ENCODE results near the gene KRTAP10-7.
"Not testable (repeated sequence)": the region's sequence is repeated elsewhere in the genome, so short reads cannot be mapped to it uniquely, and the experiment has no call there.

The KRTAP10-7 gene

DNA sequence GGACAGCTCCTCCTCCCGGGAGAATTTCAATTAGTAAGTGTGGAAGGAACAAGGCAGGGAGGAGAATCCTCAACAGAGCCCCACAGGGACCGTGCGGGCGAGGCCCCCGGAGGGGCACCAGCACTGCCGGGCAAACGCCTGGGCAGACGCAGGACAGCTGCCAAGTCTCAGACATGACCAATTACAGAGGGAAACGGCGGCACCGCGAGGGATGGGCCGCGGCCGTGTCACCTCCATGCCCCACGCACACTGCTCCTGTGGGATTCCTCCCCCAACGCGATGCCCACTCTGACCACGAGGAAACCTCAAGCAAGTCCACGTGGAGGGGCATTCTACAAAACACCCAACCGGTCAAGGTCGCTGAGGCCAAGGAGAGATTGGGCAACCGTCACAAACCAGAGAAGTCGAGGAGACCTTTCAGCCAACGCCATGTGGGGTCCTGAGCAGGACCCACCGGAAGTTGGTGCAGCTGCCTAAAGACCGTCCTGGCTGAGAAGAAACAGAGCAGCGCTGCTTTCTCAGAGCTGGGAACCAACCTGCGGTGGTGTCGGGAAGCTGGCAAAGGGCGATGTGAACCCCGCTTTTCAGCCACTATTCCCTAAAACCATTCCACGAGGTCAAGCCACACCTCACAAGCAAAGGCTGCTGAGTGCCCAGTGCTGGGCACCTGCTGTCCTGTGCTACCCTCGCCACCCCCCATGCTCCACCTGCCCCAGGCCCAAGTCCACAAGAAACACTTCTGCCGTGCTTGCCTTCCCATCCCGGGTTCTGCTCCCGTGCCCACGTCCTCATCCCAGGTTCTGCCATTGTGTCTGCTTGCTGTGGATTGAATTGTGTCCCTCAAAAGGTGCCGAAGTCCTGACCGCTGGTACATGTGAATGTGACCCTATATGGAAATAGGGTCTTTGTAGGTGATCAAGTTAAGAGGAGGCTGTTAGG is 28.3 kb upstream of the KRTAP10-7 start:
- no peak for DNase-seq

DNA sequence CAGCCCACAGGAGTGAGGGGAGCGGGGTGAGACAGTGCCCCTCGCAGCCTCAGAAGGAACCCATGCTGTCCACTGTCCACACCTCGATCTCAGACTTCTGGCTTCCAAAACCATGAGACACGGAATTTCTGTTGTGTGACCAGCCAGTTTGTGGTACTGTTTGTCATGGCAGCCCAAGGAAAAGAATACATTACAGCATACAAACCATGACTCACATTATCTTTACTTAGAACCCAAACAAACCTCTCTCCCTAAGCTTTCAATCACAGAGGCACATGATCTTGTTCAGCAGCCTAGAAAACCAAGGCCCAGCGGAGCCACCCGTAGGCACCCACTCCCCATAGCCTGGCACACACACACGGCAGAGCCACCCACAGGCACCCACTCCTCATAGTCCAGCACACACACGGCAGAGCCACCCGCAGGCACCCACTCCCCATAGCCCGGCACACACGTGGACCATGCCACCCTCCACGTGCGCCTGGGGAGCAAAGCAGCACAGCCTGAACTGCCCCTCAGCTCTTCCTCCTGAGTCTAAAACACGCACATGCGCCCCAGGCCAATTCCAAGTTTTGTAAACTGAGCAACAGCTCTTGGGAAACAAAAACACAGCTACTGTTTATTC is 27.3 kb upstream of the KRTAP10-7 start:
- DNase-seq: no peak

GRCh38 chr21:44573630-44574456 is 26.6 kb upstream of the KRTAP10-7 start, which contains the start of gene KRTAP10-4:
KRTAP10-4 (plus strand) TSS chr21:44573729; CDS start chr21:44573759, 30 bp downstream.
- DNase-seq: not testable (repeated sequence)

DNA sequence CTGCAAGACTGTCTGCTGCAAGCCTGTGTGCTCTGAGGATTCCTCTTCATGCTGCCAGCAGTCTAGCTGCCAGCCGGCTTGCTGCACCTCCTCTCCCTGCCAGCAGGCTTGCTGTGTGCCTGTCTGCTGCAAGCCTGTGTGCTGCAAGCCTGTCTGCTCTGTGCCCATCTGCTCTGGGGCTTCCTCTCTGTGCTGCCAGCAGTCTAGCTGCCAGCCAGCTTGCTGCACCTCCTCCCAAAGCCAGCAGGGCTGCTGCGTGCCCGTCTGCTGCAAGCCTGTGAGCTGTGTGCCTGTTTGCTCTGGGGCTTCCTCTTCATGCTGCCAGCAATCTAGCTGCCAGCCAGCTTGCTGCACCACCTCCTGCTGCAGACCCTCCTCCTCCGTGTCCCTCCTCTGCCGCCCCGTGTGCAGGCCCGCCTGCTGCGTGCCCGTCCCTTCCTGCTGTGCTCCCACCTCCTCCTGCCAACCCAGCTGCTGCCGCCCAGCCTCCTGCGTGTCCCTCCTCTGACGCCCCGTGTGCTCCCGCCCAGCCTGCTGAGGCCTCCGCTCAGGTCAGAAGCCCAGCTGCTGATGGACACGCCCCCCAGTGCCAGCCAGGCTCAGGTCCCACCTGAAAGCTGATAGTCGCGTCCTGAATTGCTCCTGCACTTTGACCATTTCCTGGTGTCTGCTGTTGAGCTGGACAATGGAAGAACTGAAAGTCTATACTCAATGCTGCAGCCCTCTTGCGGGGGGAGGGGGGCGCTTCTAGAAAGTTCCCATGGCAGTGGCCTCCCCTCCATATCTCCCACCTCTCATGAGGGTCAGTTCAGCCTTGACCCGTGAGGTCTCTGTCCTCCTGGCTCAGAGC is 25.7 kb upstream of the KRTAP10-7 start:
- DNase-seq: no peak

DNA sequence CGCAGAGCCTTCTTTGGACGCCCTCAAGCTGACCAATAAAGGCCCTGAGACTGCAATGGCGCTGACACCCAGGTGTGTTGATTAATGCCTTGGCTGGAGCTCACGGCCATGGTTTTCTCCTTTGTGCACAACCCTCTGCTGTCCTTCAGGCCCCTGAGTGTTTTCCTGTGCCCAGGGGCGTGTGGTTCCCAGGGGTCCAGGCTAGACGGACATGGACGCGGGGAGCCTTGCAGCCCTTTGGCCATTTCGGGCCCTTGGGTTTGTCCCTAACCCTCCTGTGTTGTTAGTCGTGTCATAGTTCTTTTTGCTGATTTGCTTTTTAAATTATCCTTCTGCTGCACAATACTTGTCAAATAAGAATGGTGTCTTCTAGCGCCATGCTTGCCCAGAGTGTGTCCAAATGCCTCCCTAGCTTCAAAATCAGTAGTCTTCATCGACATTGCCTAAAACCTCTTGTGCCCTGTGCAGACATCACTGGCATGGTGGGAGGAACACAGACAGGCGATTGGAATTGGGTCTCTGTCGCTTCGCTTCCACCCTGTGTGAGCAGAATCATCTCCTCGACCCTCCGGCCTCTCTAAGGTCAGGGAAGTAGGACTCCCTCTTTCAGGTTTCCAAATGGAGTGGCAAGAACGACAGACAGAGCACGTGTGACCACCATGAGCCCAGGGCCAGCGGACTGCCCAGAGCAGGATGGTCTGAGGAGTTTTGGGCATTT is 24.9 kb upstream of the KRTAP10-7 start:
- no peak for DNase-seq

GRCh38 chr21:44576025-44576420 is 24.4 kb upstream of the KRTAP10-7 start:
- DNase-seq: no peak

GRCh38 chr21:44578371-44579055 is 21.9 kb upstream of the KRTAP10-7 start:
- no peak for DNase-seq

DNA sequence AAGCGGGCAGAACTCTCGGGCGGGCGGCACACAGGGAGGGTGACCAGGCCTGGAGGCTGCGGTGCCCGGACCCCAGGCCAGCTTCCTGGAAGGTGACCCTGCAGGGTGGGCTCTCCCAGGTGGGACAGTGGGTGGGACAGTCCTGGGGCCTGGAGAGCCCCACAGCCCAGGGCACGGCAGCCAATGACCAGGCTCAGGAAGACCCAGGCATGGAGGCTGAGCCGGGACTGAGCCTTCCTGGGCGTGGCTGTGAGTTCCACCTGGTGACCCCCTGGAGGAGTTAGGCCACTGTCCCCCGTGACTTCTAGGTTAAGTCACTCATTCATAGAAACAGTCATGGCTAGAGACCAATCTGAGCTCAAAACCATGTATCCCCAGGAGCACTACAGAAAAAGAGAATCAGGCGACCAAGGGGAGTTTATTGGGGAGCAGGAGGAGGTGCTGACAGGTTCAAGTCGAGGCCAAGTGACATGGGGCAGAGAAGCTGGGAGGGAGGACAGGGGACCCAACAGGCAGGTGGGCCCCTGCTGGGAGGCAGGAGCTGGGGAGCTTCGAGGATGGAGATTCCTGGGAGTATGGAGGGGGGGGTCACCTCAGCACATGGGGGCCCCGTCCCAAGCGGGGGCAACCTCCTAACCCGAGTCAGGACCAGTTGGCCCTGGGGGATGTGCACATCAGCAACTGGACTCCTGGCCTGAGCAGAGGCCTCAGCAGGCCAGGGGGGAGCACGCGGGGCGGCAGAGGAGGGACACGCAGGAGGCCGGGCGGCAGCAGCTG is 21.2 kb upstream of the KRTAP10-7 start:
- no peak for DNase-seq

DNA sequence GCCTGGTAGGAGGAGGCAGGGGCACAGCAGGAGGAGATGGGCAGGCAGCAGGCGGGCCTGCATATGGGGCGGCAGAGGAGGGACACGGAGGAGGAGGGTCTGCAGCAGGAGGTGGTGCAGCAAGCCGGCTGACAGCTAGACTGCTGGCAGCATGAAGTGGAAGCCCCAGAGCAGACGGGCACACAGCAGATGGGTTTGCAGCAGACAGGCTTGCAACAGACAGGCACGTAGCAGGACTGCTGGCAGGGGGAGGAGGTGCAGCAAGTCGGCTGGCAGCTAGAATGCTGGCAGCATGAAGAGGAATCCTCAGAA is 20.6 kb upstream of the KRTAP10-7 start:
- no peak for DNase-seq

GRCh38 chr21:44580231-44580821 is 20.1 kb upstream of the KRTAP10-7 start, which contains the start of gene KRTAP10-5:
KRTAP10-5 (minus strand) TSS chr21:44580604; CDS start chr21:44580578, 26 bp downstream.
- DNase-seq: not testable (repeated sequence)

GRCh38 chr21:44581158-44581557 is 19.2 kb upstream of the KRTAP10-7 start:
- no peak for DNase-seq

DNA sequence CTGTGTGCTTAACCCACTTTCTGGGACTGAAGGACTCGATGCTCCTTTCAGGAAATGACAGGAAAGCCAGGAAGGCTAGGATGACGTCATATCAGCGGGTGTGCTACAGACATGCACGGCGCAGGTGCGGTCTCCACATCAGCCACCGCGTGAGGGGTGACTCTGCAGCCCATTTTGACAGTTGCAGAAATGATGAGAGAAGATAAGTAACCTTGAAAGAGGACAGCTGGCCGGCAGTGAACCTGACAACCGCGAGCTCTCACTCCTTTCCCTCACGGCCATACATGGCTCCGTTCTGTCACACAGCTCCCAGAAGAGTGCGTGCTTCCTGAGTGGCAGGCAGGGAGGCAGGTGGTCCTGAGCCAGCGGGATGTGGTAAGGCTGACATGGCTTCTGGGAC is 18.3 kb upstream of the KRTAP10-7 start:
- no peak for DNase-seq

DNA sequence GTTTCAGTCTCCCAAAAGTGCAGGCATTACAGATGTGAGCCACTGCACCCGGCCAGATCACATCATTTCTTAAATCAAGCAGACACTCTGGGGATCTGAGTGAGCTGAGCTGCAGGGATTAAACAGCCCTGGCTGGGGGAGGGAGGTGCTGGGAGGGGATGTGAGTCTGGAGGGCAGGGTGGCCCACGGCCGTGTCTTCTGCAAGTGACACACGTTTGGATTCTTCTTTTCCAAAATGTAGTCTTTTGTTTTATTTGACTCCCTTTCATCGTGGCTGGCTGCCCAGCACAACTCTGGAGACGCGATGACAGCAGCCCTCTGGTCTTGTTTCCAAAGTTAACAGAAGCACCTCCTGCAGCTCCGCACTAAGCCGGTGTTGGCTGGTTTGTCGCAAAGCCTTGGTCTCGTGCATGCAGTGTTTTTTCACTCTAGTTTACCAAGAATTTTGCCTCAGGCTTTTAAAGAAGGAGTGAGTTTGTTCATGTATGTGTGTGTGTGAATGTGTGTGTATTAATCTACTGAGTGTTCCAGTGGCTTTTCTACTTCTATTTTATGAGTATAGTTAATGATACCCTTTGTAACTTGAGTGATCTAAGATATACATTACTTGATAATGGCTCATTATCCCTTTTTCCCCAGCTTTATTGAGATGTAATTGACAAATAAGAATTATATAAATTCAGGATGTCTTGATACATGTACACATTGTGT is 17.2 kb upstream of the KRTAP10-7 start:
- DNase-seq: no peak

DNA sequence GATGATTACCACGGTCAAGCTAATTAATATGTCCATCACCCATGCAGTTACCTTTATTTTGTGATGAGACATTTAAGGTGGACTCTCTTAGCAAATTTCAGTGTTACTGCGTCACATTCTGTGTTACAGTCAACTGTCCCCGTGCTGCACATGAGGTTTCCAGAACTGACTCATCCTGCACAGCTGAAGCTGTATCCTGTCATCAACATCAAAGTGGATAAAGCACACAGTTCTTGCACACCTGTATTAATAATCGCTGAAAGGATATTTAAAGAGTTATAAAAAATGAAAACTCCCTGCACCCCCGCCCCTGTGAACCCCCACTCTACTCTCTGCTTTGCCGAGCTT is 16.6 kb upstream of the KRTAP10-7 start:
- no peak for DNase-seq

DNA sequence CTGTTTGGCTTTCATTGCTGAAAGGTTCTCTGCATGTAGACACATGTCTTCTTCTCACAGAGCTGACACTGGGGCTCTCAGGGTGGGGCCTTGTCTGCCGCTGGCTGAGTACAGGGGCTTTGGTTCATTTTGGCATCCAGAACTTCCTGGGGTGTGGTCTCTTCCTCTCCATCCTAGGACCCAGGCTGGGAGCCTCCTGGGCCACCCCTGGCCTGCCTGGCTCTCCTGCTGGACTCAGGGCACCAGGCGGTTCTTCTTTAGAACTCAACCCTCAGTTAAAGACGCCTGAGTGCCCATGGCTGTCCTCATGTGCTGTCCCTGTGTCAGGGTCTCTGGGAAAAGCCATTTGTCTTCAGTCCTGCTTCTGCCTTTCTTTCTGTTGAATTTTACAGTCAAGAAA is 14.5 kb upstream of the KRTAP10-7 start:
- no peak for DNase-seq

- DNase-seq: no peak
These were observed 11.3 kb upstream of the KRTAP10-7 start for GRCh38 chr21:44589094-44589493.

DNA sequence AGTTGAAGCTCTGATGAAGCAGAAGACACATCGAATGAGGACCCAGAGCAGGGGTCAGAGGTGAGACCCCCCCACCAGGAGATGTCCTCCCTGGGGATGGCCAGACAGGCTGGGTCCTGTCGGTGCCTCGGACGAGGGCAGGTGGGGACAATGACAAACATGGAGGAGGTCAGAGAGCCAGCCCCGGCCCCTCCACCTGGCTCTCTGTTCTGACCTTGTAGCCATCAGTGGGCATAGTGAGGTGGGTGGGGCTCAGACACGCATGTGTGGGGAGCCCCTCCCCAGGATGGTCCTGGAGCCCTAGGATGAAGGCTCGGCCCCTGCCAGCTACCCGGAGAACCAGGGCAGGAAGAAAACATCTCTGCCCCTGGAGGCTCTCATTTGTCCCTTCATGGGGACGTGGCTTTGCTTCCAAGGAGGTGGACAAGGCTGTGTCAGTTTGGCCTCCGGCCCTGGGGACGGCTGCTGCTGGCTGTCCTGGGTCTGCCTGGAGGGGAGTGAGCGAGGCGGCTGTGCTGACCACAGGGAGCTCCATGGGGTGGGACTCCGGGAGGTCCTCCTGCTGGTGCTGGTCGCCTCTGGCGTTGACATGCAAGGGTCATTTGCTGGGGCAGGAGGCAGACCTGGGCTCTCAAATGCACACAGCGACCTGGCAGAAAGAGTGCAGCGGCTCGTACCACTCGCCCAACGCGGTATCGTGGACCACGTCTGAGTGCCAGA is 10.7 kb upstream of the KRTAP10-7 start:
- no peak for DNase-seq

- no peak for DNase-seq
These were observed 10.1 kb upstream of the KRTAP10-7 start for GRCh38 chr21:44590311-44590721.

Measured in kidney glomerular epithelial cell (primary cell).